ENCODE data around the gene EMC10. TPM values are rescaled to one million over a fixed set of nuclear protein-coding genes. Genes with fewer than 3 reads are reported as not detected.
A peak's percentile ranks its signal among the peaks of the same experiment; 100 is the strongest.
"Not testable (repeated sequence)": the region's sequence is repeated elsewhere in the genome, so short reads cannot be mapped to it uniquely, and the experiment has no call there.

EMC10 gene
- total RNA-seq, 1 donor from 2014 or later = 53.4 TPM

DNA sequence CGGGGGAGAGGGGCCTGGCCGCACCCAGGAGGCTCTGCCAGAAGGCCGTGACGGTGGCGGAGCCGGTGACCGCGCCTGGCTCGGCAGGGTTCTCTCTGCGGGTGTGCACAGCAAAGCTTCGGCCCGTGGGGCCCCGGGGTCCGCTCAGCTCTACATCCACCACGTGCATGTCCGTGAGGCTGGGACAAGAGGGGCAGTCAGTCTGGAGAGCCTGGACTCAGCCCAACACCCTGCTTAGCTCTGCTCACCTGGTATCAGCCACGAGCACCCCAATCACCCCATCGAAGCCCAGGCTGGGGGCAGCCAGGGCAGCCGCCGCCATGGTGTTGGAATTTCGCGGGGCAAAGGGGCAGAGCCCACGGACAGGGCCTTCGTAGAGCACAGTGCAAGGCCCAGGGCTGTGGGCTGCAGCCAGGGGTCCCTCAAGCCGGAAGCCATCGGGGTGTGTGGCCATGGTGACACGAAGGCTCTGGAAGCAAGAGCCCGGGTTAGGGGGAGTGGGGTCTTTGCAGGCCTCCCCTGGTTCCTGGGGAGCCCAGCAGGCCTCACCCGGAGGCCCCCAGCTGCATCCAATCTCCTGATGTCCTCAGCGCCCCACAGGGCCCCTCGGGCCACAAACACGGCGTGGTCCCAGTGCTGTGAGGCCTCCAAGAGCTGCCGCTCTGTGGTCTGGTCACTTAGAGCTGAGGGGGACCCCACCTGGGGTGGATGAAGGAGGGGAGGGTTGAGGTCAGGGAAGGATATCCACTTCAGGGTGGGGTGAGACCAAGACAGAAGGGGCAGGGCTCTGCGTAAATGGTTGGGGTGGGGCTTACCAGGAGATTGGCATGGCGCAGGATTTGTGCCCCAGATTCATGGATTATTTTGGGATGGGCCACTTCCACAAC, 36.0 kb downstream of the EMC10 start:
- DNase-seq (ENCODE audit: low spot score in 2 of 2) (no peak), FAIRE-seq (no peak)

DNA sequence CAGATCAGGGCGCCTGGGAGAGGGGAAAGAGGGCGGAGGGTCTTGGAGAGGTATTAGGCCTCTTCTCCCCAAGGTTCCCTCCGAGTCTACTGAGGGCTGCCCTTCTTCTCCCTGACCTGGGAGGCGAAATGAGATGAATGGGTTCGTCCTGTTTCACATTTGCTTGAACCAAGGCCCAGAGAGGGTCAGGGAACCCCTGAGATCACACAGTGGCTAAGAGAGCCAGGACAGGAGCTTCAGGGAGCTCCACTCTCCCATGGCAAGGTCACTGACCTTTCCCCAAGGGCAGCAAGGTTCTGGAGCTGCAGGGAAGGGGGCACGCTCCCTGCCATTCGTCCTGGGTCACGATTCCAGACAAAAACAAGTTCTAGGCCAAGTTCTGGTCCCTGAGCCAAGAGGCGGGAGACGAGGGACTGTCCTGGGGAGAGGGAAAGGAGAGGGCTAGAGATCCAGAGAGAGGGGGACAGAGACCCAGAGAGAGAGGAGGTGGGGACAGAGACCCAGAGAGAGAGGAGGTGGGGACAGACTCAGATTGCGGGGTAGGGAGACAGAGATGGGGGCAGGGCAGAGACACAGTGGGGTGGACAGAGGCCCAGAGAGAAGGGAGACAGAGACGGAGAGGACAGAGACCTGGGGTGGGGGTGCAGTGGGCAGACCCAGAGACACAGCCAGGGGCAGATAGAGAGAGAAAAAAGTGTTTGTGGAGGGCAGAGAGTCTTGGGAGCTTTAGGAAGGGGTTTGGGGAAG, 36.9 kb downstream of the EMC10 start:
- no peak for FAIRE-seq
- peak in 1 of 2 donors; percentile 51 for DNase-seq (ENCODE audit: low spot score in 2 of 2)

DNA sequence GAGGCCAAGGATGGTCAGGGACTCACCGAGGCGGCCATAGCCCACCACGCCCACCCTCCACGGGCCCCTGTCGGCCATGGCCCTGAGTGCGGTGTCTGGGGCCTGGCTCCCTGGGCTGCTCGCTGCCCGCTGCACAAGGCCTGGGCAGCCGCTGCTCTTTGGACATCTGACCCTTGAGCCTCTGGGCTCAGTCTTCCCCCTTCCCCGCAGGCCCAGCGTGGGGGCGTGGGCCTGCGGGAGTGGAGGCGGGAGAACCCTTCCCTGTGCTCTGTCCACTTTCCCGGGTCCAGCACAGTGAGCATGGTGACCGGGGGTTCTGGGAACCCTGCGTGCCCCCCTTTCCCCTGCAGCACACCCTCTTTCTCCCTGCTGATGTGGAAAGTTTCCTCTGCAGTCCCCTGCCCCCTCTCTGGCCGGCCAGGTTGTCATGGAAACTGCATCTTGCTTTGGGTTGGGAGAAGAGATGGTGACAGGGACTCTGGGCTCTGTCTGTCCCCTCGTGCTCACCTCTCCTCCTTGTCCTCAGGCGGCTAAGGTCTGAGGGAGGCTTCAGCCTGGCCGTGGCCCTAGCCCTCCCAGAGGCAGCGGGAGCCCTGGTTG, 37.5 kb downstream of the EMC10 start, which contains the start of gene ASPDH:
ASPDH (minus strand) TSS at position 168 of the 600 bp plus-strand sequence; CDS start at position 78, 90 bp downstream.
- no peak for FAIRE-seq
- DNase-seq (ENCODE audit: low spot score in 2 of 2) = peak in 1 of 2 donors; percentile 60

DNA sequence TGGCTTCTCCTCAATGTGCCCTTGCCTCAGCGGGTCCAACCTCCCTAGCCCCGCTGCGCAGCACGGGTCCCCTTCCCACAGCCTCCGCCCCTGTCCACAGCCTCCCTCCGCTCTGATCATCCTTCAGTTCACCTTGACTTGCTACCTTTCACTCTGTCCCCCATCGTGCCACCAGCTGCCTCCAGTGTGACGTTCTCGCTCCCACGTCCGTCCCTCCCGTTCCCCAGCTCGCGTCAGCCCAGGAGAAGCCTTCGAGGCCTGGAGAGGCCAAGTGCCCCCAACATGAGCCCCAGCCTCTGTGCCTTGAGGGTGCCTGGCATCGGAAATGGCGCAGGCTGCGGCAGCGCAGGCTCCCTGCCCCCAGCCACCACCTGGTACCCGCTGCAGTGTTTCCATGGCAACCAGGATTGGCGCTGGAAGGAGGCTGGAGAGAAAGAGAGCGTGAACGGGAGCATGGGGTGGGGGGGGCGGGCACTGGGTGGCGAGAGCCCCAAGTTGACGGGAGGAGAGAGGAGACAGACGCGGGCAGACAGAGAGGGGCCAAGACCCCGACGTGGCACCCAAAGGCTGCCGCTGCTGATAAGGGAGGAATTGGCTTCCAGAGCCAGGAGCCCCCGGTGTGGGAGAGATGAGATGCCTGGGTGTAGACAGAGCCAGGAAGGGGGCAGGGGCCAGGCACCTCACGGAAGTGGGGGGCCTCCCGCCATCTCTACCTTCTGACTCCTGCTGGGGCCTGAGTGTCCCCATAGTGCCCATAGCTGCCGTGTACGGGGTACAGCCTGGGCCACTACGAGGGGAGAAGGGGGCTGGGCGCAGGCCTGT, 38.2 kb downstream of the EMC10 start:
- FAIRE-seq (no peak), DNase-seq (ENCODE audit: low spot score in 2 of 2) (peak; percentile 82 to 83)

DNA sequence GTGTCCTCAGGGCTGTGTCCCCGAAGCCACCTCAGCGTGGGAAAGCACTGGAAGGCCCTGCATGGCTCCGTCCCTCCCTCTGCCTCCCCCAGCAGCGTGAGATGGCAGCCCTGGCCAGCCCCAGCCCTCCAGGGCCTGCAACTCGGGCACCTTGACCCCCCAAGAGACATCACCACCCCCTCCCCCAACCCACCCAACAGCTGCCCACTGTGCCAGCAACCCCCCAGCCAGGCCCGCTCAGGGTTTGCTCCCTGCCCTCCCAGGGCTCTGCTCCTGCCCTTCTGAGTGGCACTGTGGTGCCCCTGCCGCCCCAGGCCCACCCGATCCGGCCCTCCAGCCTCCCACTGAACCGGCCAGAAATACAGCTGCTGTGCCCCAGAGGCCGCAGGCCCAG, 38.9 kb downstream of the EMC10 start:
- FAIRE-seq (no peak), DNase-seq (ENCODE audit: low spot score in 2 of 2) (no peak)

DNA sequence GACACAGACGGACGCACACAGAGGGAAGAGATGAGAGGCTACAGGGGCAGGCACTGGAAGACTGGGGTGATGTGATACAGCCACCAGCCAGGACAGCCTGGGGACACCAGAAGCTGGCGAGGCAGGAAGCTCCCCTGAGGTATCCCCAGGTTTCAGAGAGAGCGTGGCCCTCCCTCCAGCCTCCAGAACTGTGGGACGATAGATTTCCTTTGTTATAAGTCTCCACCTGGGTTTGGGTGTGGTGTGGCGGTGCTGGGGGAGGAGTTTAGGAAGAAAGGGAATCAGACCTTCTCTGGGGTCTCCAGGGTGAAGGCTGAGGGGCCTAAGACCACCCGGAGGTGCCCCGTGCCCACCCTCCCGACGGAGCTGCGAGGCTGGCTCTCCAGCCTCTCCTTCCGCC, 40.1 kb downstream of the EMC10 start:
- FAIRE-seq = no peak

DNA sequence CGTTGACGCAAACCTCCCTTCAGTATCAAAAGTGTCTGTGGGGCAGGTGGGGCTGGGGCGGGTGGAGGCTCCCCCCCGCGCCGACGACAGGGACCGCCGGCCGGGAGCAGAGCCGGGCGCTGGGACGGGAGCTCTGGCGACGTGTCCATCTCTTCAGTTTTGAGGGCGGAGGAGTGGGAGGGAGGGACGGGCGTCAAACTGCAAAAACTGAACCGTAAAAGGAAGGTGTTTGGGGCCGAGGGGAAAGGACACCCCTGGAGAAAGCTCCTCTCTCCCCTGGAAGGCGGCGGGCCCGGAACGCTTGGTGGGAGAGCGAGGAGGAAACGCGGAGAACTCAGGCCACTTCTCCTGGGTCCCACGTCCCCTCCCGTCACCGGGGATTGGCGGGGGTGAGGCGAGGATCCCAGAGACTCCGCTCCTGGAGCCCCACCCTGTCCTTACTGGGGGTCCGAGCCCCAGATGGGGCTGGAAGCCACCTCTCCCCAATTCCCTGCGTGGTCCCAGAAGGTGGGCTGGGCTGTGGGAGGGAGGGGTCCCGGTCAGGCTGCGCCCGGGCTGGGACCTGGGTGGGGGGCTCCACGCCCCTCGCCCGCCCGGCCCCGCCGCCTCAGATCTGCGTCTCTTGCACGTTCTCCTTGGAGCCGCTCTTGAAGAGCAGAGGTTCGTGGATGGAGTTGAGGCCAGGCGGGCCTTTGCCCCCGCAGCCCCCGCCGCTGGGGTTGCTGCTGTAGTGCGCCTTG, 40.8 kb downstream of the EMC10 start:
- FAIRE-seq (no peak), DNase-seq (ENCODE audit: low spot score in 2 of 2) (peak in 1 of 2 donors; percentile 51)

More for the DNA sequence above, 40.1 kb downstream of the EMC10 start:
- DNase-seq (ENCODE audit: low spot score in 2 of 2) = no peak

DNA sequence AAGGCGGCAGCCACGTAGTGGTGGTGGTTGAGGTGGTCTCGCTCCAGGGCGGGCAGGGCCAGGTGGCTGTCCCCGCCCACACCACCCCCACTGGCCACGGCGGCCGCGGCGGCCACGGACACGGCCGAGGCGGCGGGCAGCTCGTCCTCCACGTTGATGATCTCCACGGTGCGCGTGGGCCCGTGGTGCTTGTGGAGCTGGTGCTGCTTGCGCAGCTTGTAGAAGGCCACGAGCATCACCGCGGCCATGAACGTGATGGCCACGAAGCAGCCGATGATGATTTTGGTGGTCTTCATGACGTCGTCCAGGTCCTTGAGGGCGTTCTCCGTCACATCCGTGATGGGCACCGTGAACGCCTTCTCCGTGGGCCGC, 41.4 kb downstream of the EMC10 start:
- FAIRE-seq (no peak), DNase-seq (ENCODE audit: low spot score in 2 of 2) (no peak)

DNA sequence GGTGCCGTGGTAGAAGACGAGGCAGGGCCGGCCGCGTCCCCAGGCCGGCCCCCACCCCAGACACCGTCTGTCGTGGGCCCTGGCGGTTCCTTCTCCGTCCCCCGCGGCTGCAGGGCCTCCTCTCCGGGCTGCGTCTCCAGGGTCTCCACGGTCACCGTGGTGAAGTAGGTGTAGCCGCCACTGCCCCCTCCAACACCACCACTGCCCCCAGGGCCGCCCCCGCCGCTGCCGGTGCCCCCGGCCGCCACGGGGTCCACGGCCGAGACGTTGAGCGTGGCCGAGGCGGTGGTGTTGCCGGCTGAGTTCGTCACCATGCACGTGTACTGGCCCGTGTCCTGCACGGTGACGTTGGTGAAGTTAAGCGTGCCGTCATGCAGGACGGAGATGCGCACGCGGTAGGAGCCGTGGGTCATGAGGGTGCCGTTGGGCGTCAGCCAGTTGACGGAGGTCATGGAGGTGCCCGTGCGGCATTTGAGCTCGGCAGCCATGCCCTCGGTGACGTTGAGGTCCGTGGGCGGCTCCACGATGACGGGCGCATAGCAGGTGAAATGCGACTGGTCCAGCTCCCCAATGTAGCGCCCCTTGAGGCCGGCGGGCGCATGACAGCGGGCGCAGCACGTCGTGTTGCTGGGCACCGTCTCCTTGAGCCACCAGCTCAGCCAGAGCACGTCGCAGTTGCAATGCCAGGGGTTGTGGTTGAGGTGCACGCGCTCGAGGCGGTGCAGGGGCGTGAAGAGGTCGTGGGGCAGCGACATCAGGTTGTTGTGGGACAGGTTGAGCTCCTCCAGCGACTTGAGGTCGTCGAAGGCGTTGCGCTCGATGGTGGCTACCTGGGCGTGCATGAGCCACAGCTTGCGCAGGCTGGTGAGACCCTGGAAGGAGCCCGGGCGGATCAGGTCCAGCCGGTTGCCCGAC, 42.0 kb downstream of the EMC10 start:
- no peak for FAIRE-seq
- DNase-seq (ENCODE audit: low spot score in 2 of 2) = no peak

DNA sequence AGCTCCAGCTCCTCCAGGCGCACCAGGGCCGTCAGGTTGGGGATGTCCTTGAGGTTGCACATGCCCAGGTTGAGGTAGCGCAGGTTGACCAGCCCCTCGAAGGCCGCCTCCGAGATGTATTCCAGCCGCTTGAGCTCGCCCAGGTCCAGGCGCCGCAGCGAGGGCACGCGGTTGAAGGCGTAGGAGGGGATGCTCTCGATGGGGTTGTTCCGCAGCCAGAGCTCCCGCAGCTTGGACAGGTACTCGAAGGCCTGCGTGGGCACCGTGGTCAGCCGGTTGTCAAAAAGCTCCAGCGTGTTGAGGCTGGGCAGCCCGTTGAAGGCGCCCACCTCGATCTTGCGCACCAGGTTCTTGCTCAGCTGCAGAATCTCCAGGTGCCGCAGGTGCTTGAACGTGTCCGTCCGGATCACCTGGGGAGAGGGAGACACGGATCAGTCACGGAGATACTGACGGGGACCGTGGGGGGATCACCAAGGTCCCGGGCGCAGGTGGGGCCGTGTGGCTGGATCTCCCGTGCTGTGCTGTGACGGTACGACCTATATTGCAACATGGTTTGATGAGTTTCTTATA, 42.8 kb downstream of the EMC10 start:
- FAIRE-seq = no peak

DNA sequence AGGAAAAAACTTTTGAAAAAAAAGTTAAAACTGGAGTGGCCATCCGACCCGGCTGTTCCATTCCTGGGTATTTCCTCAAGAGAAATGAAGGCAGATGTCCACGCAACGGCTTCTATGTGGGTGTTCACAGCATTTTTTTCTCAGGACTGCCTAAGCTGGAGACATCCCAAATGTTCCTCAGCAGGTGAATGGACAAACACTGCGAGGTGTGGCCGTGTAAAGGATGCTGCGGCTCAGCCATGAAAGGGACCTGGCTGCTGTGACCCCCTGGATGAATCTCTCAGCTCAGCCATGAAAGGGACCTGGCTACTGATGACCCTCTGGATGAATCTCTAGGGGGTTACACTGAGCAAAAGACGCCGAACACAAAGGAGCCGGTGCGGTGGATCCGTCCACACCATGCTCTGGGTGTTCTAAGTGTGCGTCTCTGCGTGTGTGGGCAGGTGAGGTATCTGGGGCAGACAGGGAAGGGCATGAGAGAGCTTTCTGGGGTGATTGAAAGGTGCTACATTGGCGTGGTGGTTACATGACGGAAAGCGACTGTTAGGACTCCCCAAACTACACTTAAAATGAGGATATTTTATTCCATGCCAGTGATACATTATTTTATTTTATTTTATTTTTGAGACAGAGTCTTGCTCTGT, 44.6 kb downstream of the EMC10 start:
- no peak for FAIRE-seq
- no peak for DNase-seq (ENCODE audit: low spot score in 2 of 2)

More for the DNA sequence above, 42.8 kb downstream of the EMC10 start:
- DNase-seq (ENCODE audit: low spot score in 2 of 2) = no peak

DNA sequence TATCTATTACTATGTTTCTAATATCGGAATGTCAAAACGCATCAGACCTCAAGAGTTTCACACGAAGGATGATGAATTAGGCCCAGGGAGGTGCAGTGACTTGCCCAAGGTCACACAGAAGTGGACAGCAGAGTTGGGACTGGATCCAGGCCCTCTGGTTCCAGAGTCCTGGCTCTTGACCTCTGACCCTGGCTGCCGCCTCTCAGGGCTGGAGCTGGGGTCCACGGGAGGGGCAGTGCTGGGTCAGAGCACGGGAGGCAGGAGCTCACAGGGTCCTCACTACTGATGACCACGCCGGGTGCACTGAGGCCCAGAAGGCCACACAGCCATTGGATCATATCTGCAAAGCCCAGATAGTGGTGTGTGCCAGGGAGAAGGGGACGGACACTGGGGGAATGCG, 46.6 kb downstream of the EMC10 start:
- FAIRE-seq = no peak
- no peak for DNase-seq (ENCODE audit: low spot score in 2 of 2)

DNA sequence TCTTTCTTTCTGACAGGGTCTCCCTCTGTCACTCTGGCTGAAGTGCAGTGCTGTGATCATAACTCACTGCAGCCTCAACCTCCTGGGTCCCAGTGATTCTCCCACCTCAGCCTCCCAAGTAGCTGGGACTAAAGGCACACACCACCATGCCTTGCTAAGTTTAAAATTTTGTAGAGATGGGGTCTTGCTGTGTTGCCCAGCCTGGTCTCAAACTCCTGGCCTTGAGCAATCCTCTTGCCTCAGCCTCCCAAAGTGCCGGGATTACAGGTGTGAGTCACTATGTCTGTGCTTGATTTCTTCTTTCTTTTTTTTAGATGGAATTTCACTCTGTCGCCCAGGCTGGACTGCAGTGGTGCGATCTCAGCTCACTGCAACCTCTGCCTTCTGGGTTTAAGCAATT, 51.7 kb downstream of the EMC10 start:
- not testable (repeated sequence) for FAIRE-seq; DNase-seq (ENCODE audit: low spot score in 2 of 2)

DNA sequence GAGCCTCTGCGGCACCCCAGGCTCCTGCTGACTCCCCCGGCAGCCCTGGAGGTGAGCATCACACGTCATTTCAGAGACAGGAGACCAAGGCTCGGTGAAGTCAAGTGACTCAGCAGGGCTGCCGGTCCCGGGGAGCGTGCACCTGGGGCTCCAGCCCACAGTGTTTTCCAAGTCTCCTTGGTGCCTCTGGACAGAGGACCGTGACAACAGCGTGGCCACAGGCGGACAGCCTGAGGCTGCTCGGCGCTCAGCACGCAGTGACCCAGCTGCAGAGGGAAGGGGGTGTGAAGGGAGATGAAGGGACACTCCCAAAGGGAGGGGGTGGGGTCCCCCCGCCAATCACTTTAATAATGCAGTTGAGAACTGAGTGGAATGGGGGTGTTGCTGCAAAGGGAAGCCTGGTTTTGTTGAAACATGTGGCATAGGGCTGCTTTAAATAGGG, 54.9 kb downstream of the EMC10 start:
- FAIRE-seq (no peak), DNase-seq (ENCODE audit: low spot score in 2 of 2) (no peak)

DNA sequence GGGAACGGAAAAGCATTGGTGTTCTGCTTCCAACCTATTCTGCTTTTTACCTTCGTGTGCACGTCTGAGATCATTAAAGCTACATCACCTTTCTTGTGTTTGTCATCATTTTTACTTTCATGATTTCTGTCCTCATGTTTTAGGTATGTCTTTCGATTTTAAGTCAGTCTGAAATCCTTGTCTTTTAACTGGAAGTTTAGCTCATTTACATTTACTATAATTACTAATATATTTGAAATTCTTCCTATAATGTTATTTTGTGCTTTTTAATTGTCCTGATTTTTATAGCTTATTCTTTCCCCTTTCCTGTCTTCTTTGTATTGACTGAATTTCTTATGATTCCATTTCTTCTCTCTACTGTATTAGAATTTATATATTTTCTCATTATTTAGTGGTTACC, 56.6 kb downstream of the EMC10 start:
- FAIRE-seq = no peak
- no peak for DNase-seq (ENCODE audit: low spot score in 2 of 2)

DNA sequence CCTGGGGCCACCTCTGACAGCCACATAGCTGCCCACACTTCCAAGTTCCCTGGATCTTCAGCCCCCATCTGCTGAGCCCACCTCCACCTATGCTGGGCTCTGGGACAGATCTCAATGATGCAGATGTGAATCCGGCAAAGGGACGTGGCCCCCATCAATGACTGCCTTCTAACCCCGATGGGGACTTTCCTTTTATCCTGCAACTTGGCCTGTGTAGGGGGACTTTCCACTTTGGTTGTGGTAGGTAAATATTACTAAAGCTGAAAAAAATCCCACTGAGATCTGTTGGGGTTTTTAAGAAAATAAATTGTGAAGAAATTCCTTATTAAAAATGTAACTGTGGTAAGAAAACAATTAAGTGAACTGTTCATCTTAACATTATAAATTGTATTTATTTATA, 58.2 kb downstream of the EMC10 start:
- FAIRE-seq = no peak

DNA sequence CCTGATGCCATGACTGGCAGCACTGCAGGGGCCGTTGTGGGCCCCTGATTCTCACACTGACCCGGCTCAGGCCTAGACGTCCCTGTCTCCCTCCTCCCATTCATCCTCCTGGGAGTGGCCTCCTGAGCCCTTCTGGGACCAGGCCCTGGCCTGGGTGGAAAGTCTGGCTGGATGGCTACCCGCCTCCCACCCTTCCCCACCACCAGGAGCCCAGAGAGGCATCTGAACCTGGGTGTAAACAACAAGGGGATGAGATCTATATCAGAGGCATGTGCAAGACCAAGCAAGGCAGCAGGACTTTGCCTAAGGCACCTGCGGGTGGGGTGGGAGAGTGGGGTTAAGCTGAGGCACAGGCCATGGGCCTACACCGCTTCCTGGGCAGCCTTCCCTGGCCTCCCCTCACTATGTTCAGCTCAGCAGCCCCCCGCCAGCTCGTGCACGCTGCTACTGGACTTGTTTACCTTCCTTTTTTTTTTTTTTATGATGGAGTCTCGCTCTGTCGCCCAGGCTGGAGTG, 59.4 kb downstream of the EMC10 start:
- no peak for DNase-seq (ENCODE audit: low spot score in 2 of 2)
- no peak for FAIRE-seq

More for the DNA sequence above, 58.2 kb downstream of the EMC10 start:
- DNase-seq (ENCODE audit: low spot score in 2 of 2) = no peak
